HL-60 (cell line): Measurements from ENCODE around the gene DAPK1.

Experiments
- GABPA ChIP-seq: IDR thresholded peaks from 2 replicates; pipeline ENCODE4 v1.6.1; 2012; ENCODE audit warnings: low read depth
- POLR2AphosphoS5 ChIP-seq: IDR thresholded peaks from 2 replicates; pipeline ENCODE4 v1.6.1; 2012; ENCODE audit warnings: low read depth
- TF ChIP-seq, protein P1 (sequence below): IDR thresholded peaks from one replicate; pipeline ENCODE4 v1.5.1; 2011; ENCODE audit warnings: low read length, control low read depth, inconsistent platforms; ENCODE audit not compliant: insufficient read depth

DNA sequence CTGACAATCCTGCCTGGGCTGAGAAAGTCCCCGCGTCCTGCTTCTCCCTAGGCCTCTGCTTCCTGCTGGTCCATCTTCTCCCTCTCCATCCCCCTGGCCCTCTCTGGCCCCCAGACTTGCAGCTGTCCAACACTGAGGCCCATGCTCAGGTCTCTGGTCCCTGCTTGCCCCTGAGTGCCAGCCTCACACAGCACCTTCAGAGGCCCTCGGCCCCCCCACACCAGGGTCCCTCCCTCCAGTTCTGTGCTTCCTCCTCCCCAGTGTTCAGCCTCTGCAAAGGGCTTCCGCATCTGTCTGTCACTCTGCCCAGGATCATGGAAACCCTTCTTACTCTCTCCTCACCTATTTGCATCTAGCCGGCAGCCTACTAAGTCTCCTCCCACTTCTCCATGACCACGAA lies 165.9 kb downstream of the DAPK1 start:
- TF ChIP-seq, protein P1, sequence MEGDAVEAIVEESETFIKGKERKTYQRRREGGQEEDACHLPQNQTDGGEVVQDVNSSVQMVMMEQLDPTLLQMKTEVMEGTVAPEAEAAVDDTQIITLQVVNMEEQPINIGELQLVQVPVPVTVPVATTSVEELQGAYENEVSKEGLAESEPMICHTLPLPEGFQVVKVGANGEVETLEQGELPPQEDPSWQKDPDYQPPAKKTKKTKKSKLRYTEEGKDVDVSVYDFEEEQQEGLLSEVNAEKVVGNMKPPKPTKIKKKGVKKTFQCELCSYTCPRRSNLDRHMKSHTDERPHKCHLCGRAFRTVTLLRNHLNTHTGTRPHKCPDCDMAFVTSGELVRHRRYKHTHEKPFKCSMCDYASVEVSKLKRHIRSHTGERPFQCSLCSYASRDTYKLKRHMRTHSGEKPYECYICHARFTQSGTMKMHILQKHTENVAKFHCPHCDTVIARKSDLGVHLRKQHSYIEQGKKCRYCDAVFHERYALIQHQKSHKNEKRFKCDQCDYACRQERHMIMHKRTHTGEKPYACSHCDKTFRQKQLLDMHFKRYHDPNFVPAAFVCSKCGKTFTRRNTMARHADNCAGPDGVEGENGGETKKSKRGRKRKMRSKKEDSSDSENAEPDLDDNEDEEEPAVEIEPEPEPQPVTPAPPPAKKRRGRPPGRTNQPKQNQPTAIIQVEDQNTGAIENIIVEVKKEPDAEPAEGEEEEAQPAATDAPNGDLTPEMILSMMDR = no peak
- TF ChIP-seq POLR2AphosphoS5 (no peak), GABPA (no peak)
